BLaER1 treated with 17β-estradiol and CSF1 and Interleukin-3, amounts not matched to agents 10 nM and 100 nM (cell line): ENCODE results near the gene USP28.
A peak's percentile ranks its signal among the peaks of the same experiment; 100 is the strongest.
"Not testable (repeated sequence)": the region's sequence is repeated elsewhere in the genome, so short reads cannot be mapped to it uniquely, and the experiment has no call there.

Experiments
- H3K27ac ChIP-seq, 11 experiments: shearing (Covaris generic); formaldehyde crosslinking; 2 replicates each; pipeline ENCODE4 v1.8.1; 2022
- H3K27me3 ChIP-seq, 11 experiments: shearing (Covaris generic); formaldehyde crosslinking; 2 replicates each; pipeline ENCODE4 v1.8.1; 2022
- H3K36me3 ChIP-seq, 11 experiments: shearing (Covaris generic); formaldehyde crosslinking; 2 replicates each; pipeline ENCODE4 v1.8.1; 2022
- H3K4me1 ChIP-seq, 10 experiments: shearing (Covaris generic); formaldehyde crosslinking; 2 replicates each; pipeline ENCODE4 v1.8.1; 2022
- H3K4me2 ChIP-seq, 11 experiments: shearing (Covaris generic); formaldehyde crosslinking; 2 replicates each; pipeline ENCODE4 v1.8.1; 2022
- H3K4me3 ChIP-seq, 10 experiments: shearing (Covaris generic); formaldehyde crosslinking; 2 replicates each; pipeline ENCODE4 v1.8.1; 2022
- H3K9ac ChIP-seq, 11 experiments: shearing (Covaris generic); formaldehyde crosslinking; 2 replicates each; pipeline ENCODE4 v1.8.1; 2022
- H3K9me3 ChIP-seq, 11 experiments: shearing (Covaris generic); formaldehyde crosslinking; replicated peaks in 1 of 11; 2 replicates each; pipeline ENCODE4 v1.8.1; 2022
- H4K20me1 ChIP-seq, 11 experiments: shearing (Covaris generic); formaldehyde crosslinking; 2 replicates each; pipeline ENCODE4 v1.8.1; 2022
- Cebpa-rat ChIP-seq, 11 experiments: shearing (Covaris generic); IDR thresholded peaks; 2 replicates each; pipeline ENCODE4 v1.8.1; 2022

Gene USP28

GRCh38 chr11:113778111-113778910 is 97.1 kb downstream of the USP28 start:
- Histone ChIP-seq H4K20me1 (no peaks in the 10 kb centered on the region), H3K27ac (no peak overlapping the region), H3K9me3 (no peaks in the 10 kb centered on the region), H3K4me2 (no peak overlapping the region; a peak in 1 of 22 replicates), H3K36me3 (no peaks in the 10 kb centered on the region), H3K4me3 (no peak overlapping the region), H3K4me1 (no peaks in the 10 kb centered on the region; a peak in 1 of 20 replicates), H3K27me3 (no peaks in the 10 kb centered on the region), H3K9ac (no peak overlapping the region)
- peak in 1 of 11 experiments; percentile 39; a peak in 1 of 22 replicates for TF ChIP-seq Cebpa-rat (IDR thresholded peaks at IDR 0.05)

- H3K9me3 ChIP-seq, result no peaks in the 10 kb centered on the region
- H3K4me2 ChIP-seq, result 0 out of 22 replicates have a peak overlapping the region, but pooled peaks of 1 of the 11 experiments have one; percentile 20
- peaks cover 0 to 15% (median 0%) of the 10 kb centered on the region in 11 experiments; a peak in 5 of 22 replicates for H4K20me1 ChIP-seq
- H3K4me3 ChIP-seq, result peak overlapping the region; percentile 74 to 99 (median 93)
- H3K36me3 ChIP-seq, result peaks cover under 1 to 30% (median 19%) of the 10 kb centered on the region in 11 experiments; a peak in 21 of 22 replicates
- H3K9ac ChIP-seq, result peak overlapping the region; percentile 69 to 98 (median 94); a peak in 21 of 22 replicates
- peak overlapping the region in 10 of 11 experiments; percentile 81 to 92 (median 88); a peak in 19 of 22 replicates for H3K27ac ChIP-seq
- H3K27me3 ChIP-seq, result no peaks in the 10 kb centered on the region
- TF ChIP-seq Cebpa-rat (IDR thresholded peaks at IDR 0.05), result no peak
- H3K4me1 ChIP-seq, result peaks cover 9 to 15% (median 12%) of the 10 kb centered on the region in 10 experiments
Measured at GRCh38 chr11:113774174-113774503, 101.2 kb downstream of the USP28 start.

DNA sequence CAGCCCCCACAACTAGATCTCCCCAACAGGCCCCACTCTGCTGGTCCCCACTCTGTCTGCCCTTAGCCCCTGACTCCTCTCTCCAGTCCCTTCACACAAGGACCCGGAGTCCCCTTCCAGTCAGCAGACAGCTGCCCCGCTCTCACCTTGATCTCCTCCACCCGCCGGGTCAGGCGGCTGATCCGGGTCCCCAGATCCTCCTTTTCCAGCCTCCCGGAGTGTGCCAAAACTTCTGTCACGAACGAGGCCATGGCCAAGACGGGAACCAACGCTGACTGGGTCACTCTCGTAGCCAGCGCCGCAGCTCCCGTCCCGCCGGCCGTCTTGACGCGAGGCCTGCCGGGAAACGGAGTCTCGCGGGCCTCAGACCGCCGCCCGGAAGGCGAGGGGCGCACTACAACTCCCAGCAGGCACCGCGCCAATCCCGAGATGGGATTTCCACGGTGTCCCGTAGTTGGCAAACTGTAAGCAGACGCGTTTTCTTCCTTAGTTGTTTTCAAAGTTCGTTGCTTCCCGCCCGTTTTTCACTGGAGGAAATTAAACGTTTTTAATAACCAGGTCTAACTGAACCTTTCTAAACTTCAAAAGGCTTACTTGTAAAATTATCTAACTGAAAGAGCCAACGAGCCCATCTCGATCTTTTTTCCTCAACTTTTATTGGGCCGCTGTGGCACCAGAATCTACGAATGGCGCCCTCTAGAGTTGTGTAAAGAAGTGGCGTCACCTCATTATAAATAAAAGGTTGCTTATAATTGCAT is 101.8 kb downstream of the USP28 start, which contains the start of gene ZW10:
ZW10 (minus strand) TSS at position 277 of the 758 bp plus-strand sequence; CDS start at position 251, 26 bp downstream.
- peak within 1 kb of the TSS; percentile 80 to 92 (median 86) for H3K4me2 ChIP-seq
- no peaks in the 10 kb centered on the region for H3K27me3 ChIP-seq
- H3K9ac ChIP-seq, result peak within 1 kb of the TSS; percentile 88 to 98 (median 94)
- H3K4me1 ChIP-seq, result peaks cover 9 to 15% (median 12%) of the 10 kb centered on the region in 10 experiments
- H3K9me3 ChIP-seq, result no peaks in the 10 kb centered on the region
- H3K36me3 ChIP-seq, result peaks cover 6 to 35% (median 23%) of the 10 kb centered on the region in 11 experiments
- peak within 1 kb of the TSS; percentile 68 to 92 (median 87) for H3K27ac ChIP-seq
- H4K20me1 ChIP-seq, result peaks cover 0 to 20% (median 0%) of the 10 kb centered on the region in 11 experiments; a peak in 5 of 22 replicates
- H3K4me3 ChIP-seq, result peak within 1 kb of the TSS; percentile 74 to 99 (median 93)
- TF ChIP-seq Cebpa-rat (IDR thresholded peaks at IDR 0.05), result no peak

GRCh38 chr11:113773092-113773415 is 102.3 kb downstream of the USP28 start:
- H3K27ac ChIP-seq, result peak overlapping the region; percentile 68 to 92 (median 87)
- no peak for TF ChIP-seq Cebpa-rat (IDR thresholded peaks at IDR 0.05)
- peaks cover 12 to 40% (median 28%) of the 10 kb centered on the region in 11 experiments for H3K36me3 ChIP-seq
- H4K20me1 ChIP-seq, result peaks cover 0 to 23% (median 0%) of the 10 kb centered on the region in 11 experiments; a peak in 5 of 22 replicates
- peak overlapping the region; percentile 88 to 98 (median 94) for H3K9ac ChIP-seq
- peak overlapping the region; percentile 80 to 92 (median 86) for H3K4me2 ChIP-seq
- peak overlapping the region; percentile 74 to 99 (median 93) for H3K4me3 ChIP-seq
- no peaks in the 10 kb centered on the region for H3K27me3 ChIP-seq
- peaks cover 9 to 15% (median 12%) of the 10 kb centered on the region in 10 experiments for H3K4me1 ChIP-seq
- no peaks in the 10 kb centered on the region for H3K9me3 ChIP-seq

- H3K27ac ChIP-seq, result no peak overlapping the region
Measured at GRCh38 chr11:113771964-113772363, 103.4 kb downstream of the USP28 start.

DNA sequence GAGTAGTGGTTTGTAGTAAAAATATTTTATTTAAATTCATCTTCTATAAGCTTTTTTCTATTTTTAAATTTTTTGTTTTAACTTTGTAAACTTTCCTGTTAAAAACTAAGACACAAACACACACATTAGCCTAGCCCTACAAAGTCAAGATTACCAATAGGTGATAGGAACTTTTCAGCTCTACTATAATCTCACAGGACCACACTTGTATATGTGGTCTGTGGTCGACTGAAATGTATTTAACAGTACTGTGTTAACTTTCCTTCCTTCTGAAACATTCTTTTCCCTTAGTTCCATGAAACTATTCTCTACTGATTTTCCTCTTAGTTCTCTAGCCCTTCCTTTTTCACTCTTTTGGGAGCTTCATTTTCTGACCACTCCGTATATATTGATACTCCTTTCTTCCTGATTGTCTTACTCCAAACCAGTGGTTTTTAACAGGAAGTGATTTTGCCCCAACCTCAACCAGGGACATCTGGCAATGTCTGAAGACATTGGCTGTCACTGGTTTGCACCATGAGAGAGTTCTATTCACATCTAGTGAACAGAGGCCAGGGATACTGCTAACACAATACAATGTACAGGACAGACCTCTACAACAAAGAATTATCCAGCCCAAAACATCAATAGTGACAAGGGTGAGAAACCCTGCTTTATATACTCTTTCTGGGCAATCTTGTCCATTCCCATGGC is 110.7 kb downstream of the USP28 start:
- Histone ChIP-seq H3K9me3 (peaks cover 0 to 19% (median 16%) of the 10 kb centered on the region in 11 experiments; a peak in 16 of 22 replicates), H4K20me1 (peaks cover 0 to 63% (median 14%) of the 10 kb centered on the region in 11 experiments; a peak in 14 of 22 replicates), H3K36me3 (peaks cover 83 to 100% (median 94%) of the 10 kb centered on the region in 11 experiments), H3K27ac (no peak overlapping the region), H3K9ac (no peak overlapping the region), H3K4me2 (no peak overlapping the region), H3K4me1 (peaks cover 0 to 10% (median 4%) of the 10 kb centered on the region in 10 experiments; a peak in 3 of 20 replicates), H3K4me3 (no peak overlapping the region), H3K27me3 (no peaks in the 10 kb centered on the region)
- no peak for TF ChIP-seq Cebpa-rat (IDR thresholded peaks at IDR 0.05)

More at GRCh38 chr11:113771964-113772363, 103.4 kb downstream of the USP28 start:
- H3K27me3 ChIP-seq, result no peaks in the 10 kb centered on the region
- H3K4me2 ChIP-seq, result peak overlapping the region; percentile 80 to 92 (median 86)
- H3K9ac ChIP-seq, result peak overlapping the region; percentile 88 to 98 (median 94); a peak in 20 of 22 replicates
- H3K9me3 ChIP-seq, result no peaks in the 10 kb centered on the region
- peaks cover 0 to 26% (median 5%) of the 10 kb centered on the region in 11 experiments; a peak in 6 of 22 replicates for H4K20me1 ChIP-seq
- H3K4me1 ChIP-seq, result peaks cover 9 to 15% (median 12%) of the 10 kb centered on the region in 10 experiments
- H3K4me3 ChIP-seq, result peak overlapping the region in 8 of 10 experiments; percentile 74 to 99 (median 93); a peak in 7 of 20 replicates
- peaks cover 23 to 51% (median 39%) of the 10 kb centered on the region in 11 experiments for H3K36me3 ChIP-seq
- TF ChIP-seq Cebpa-rat (IDR thresholded peaks at IDR 0.05), result no peak

GRCh38 chr11:113763040-113763439 is 112.3 kb downstream of the USP28 start:
- H3K27ac ChIP-seq, H3K4me3 ChIP-seq, H3K9ac ChIP-seq, H3K4me2 ChIP-seq, H3K27me3 ChIP-seq: not testable (repeated sequence)
- Histone ChIP-seq H3K36me3 (peaks cover 85 to 100% (median 99%) of the 10 kb centered on the region in 11 experiments), H4K20me1 (peaks cover 0 to 54% (median 14%) of the 10 kb centered on the region in 11 experiments; a peak in 14 of 22 replicates), H3K9me3 (peaks cover 0 to 19% (median 16%) of the 10 kb centered on the region in 11 experiments; a peak in 16 of 22 replicates), H3K4me1 (peaks cover 0 to 10% (median 4%) of the 10 kb centered on the region in 10 experiments; a peak in 3 of 20 replicates)

DNA sequence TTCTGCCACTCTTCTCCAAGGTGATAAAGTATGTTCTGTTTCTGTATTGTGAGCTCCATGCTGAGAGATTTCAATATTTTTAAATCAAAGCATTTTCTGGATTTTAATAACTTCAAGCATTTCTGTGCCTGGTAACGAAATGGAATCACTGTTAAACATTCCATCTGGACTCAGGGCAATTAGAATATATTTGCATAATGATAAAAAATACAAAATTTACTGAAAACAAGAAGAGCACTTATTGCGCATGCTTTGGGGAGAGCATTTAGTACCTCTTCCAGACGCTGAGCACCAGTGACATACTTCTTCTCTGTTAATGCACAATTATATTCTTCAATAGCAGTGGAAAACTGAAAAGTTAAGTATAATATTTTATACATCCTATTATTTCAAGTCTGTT is 115.1 kb downstream of the USP28 start:
- Histone ChIP-seq H3K9ac (no peak overlapping the region), H3K36me3 (peaks cover 90 to 100% (median 99%) of the 10 kb centered on the region in 11 experiments), H3K27ac (no peak overlapping the region), H3K9me3 (peaks cover 0 to 28% (median 20%) of the 10 kb centered on the region in 11 experiments; a peak in 16 of 22 replicates), H4K20me1 (peaks cover 0 to 35% (median 14%) of the 10 kb centered on the region in 11 experiments; a peak in 14 of 22 replicates), H3K4me2 (no peak overlapping the region), H3K4me3 (no peak overlapping the region), H3K4me1 (peaks cover 0 to 6% (median 4%) of the 10 kb centered on the region in 10 experiments; a peak in 3 of 20 replicates), H3K27me3 (no peaks in the 10 kb centered on the region)
- TF ChIP-seq Cebpa-rat (IDR thresholded peaks at IDR 0.05), result no peak
